Muscle layer of colon (tissue), 2 donors: Measurements from ENCODE around the gene SETBP1.

Experiments
- H3K27ac ChIP-seq: one replicate; pipeline ENCODE4 v1.7.0; 2013; ENCODE audit warnings: low read depth, mild to moderate bottlenecking, low read length, moderate library complexity
- H3K27me3 ChIP-seq, 2 donors: one replicate each; pipeline ENCODE4 v1.7.0; 2013; ENCODE audit warnings: low read length in 2 of 2, mild to moderate bottlenecking in 2 of 2; ENCODE audit not compliant: insufficient read depth in 2 of 2, control insufficient read depth in 1 of 2
- H3K36me3 ChIP-seq: one replicate; pipeline ENCODE4 v1.7.0; 2013; ENCODE audit warnings: mild to moderate bottlenecking, low read length; ENCODE audit not compliant: insufficient read depth
- H3K4me1 ChIP-seq: one replicate; pipeline ENCODE4 v1.7.0; 2013; ENCODE audit warnings: mild to moderate bottlenecking, low read length; ENCODE audit not compliant: insufficient read depth
- H3K4me3 ChIP-seq, 2 donors: one replicate each; pipeline ENCODE4 v1.7.0; 2013; ENCODE audit warnings: low read length in 2 of 2, low read depth in 1 of 2, mild to moderate bottlenecking in 1 of 2, moderate library complexity in 1 of 2
- H3K9ac ChIP-seq: one replicate; pipeline ENCODE4 v1.7.0; 2013; ENCODE audit warnings: low read length
- H3K9me3 ChIP-seq: one replicate; pipeline ENCODE4 v1.7.0; 2013; ENCODE audit warnings: mild to moderate bottlenecking, low read length
- donor health status: abdominal sarcoma.
- donor health status: Adenocarcinoma of cecum.

SETBP1 gene

DNA sequence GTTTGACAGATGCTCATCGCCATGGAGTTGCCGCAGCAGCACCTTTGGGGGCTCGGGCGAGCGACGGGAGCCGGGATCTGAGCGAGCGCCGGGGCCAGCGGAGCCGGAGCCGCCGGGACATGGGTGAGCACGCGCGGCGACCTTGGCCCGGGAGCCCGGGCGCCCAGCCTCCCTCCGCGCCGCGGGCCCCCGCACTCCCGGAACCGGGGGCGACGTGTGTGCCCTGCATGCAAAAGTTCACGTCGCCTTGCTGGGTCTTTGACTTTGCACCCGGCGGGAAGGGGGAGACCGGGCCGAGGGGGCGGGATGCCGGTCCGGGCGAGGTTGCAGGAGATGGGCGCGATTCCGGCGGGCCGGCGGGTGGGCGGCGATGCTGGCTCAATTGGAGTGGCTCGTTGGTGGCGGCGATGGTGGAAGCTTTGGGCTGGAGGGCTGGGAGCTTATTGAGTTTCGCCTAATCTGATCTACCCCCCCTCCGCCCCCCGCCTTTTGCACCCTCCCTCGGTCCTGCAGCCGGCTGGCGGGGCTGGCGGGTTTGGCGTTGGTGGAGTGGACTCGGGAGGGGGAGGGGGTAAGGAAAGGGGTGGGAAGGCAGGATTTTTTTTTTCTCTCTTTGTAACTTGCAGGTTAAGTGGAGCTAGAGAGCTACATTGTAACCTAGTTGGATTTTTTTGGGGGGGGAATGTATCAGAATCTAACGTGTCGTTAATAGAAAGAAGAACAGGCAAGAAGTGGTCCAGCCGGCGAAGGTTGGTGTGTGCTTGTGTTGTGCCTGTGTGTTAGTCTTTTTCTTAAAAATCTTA lies at the start of gene SETBP1:
Gene SETBP1, plus strand, starts transcription at position 616 of the 803 bp plus-strand sequence. CDS start 20,459 bp downstream, outside the sequence.
- Histone ChIP-seq H3K27ac (peak within 1 kb of the TSS; percentile 87), H3K36me3 (no peaks in the 10 kb centered on the region), H3K9ac (peak within 1 kb of the TSS; percentile 77), H3K9me3 (no peaks in the 10 kb centered on the region), H3K4me3 (peak within 1 kb of the TSS; percentile 82 to 91), H3K27me3 (no peaks in the 10 kb centered on the region), H3K4me1 (peaks cover 22% of the 10 kb centered on the region)

DNA sequence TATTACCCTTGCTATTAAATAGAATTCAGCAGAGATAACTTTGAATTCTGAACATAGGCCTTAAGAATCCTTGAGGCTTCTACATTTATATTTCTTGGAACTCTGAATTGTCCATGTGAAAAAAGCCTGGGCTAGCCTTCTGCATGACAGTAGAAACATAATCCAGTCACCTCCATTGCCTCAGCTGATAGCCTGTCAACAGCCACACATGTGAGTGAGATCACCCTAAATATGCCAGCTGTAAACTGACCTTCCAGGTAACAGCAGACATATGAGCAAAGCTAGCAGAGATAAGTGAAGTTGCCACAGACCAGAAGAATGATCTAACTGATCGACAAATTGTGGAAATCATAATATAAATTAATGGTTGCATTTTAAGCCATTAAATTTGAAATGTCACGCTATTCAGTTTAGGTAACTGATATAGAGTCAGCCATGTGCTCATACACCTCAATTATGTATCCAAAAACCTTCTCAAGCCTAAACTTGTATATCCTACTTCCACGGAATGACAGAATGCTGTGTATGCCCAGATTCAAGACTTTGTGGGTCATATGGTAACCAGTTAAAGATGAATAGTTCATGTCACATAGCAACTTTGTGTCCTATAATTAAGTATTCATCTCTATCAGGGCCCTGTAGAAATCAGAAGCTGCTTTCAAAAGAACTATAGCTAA lies 48.1 kb upstream of the SETBP1 start:
- H3K36me3 ChIP-seq = no peaks in the 10 kb centered on the region
- H3K9ac ChIP-seq = no peak overlapping the region
- no peak overlapping the region for H3K4me3 ChIP-seq
- no peaks in the 10 kb centered on the region for H3K4me1 ChIP-seq
- no peaks in the 10 kb centered on the region for H3K9me3 ChIP-seq
- H3K27ac ChIP-seq = no peak overlapping the region
- no peaks in the 10 kb centered on the region for H3K27me3 ChIP-seq

- no peaks in the 10 kb centered on the region for H3K36me3 ChIP-seq
- no peak overlapping the region for H3K9ac ChIP-seq
- no peaks in the 10 kb centered on the region for H3K27me3 ChIP-seq
- H3K9me3 ChIP-seq = no peaks in the 10 kb centered on the region
- H3K4me3 ChIP-seq = no peak overlapping the region
- no peaks in the 10 kb centered on the region for H3K4me1 ChIP-seq
- no peak overlapping the region for H3K27ac ChIP-seq
Observed at GRCh38 chr18:44635546-44635945, 45.1 kb upstream of the SETBP1 start.

DNA sequence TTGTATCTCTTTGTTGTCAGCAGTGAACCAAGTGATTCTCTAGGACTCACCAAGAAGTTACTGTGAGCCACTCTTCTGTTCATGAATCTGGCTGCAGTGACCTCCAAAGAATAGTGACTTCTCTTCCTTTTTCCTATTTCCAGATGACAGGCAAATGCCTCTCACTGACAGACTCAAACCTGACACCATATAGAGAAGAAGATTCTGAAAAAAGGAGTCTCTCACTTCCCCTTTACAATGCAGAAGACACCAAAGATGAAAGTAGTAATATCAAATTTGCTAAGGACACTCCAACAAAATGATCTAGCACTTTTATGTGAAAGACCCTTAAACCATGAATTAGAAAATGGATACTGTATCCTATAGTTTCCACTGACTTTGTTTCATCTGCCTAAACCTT lies 44.4 kb upstream of the SETBP1 start:
- Histone ChIP-seq H3K27ac (no peak overlapping the region), H3K27me3 (no peaks in the 10 kb centered on the region), H3K9me3 (no peaks in the 10 kb centered on the region), H3K36me3 (no peaks in the 10 kb centered on the region), H3K4me1 (no peaks in the 10 kb centered on the region), H3K9ac (no peak overlapping the region), H3K4me3 (no peak overlapping the region)

GRCh38 chr18:44637210-44638033 lies 43.3 kb upstream of the SETBP1 start:
- Histone ChIP-seq H3K27me3 (no peaks in the 10 kb centered on the region), H3K36me3 (no peaks in the 10 kb centered on the region), H3K27ac (no peak overlapping the region), H3K9ac (no peak overlapping the region), H3K9me3 (no peaks in the 10 kb centered on the region), H3K4me1 (peaks cover 3% of the 10 kb centered on the region), H3K4me3 (no peak overlapping the region)

DNA sequence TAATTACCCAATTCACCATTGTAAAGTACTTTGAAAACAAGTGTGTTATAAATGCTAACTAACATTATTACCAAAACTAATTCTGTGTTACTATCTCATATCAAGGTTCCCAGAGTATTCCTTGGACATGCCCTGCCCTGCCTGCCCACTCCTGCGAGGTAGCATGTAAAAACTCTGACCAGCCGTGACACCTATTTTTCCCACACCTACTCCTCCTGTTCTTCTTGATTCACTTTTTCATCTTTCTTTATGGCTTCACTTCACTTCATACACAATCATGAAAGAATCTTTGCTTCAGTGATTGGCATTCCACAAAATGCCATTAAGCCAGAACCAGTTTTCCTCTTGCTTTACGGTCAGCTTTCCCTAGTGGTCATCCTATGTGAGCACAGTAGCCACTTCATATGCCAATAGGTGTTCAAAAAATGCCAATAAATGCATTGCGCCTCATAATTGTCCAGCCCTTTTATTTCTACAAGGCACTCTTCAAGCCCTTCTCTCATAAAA lies 42.6 kb upstream of the SETBP1 start:
- Histone ChIP-seq H3K27me3 (no peaks in the 10 kb centered on the region), H3K4me1 (peaks cover 9% of the 10 kb centered on the region), H3K36me3 (no peaks in the 10 kb centered on the region), H3K9ac (no peak overlapping the region), H3K9me3 (no peaks in the 10 kb centered on the region), H3K4me3 (no peak overlapping the region), H3K27ac (no peak overlapping the region)

- no peaks in the 10 kb centered on the region for H3K36me3 ChIP-seq
- no peak overlapping the region for H3K9ac ChIP-seq
- H3K27me3 ChIP-seq = no peaks in the 10 kb centered on the region
- H3K4me3 ChIP-seq = no peak overlapping the region
- peaks cover 9% of the 10 kb centered on the region for H3K4me1 ChIP-seq
- no peaks in the 10 kb centered on the region for H3K9me3 ChIP-seq
- H3K27ac ChIP-seq = no peak overlapping the region
Observed at GRCh38 chr18:44638811-44639210, 41.9 kb upstream of the SETBP1 start.

DNA sequence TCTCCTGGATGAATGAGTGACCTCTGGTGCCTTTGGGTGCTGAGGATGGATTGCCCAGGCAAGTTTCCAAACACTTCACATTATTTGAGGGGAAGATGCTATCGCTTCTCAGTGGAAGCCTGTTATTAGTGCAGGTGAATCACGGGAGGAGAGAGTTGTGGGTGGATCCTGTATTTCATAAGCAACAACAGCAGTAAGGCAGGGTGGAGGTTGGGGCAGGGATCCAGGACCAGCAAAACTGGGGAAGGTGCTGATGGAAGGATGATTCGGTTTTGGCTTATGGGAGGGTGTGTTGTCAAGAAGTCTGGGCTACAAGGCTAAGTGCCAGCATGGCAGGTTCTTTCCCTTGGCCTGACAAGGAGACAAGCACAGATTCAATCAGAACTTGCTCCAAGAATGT lies 37.7 kb upstream of the SETBP1 start:
- H3K9ac ChIP-seq = no peak overlapping the region
- no peak overlapping the region for H3K27ac ChIP-seq
- H3K9me3 ChIP-seq = no peaks in the 10 kb centered on the region
- no peaks in the 10 kb centered on the region for H3K36me3 ChIP-seq
- H3K4me1 ChIP-seq = peaks cover 9% of the 10 kb centered on the region
- no peak overlapping the region for H3K4me3 ChIP-seq
- no peaks in the 10 kb centered on the region for H3K27me3 ChIP-seq

DNA sequence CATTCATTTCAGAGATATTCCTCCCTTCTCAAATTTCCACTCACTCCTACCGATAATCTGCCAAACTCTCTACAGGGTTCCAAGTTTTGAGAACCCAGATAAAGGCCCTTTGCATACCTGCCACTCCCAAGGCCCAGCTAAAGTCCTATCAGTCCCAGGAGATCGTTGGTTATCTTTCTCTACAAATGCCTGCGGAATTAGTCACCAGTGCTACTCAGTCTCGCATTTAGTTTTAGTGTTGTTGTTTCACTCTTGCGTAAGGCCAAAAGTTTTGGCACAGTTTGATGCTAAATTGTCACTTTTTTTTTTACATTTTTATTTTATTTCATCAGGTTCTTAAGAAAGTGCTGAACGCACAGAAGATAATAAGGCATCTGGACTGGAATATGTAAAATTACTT lies 29.2 kb upstream of the SETBP1 start:
- Histone ChIP-seq H3K4me3 (no peak overlapping the region), H3K9ac (no peak overlapping the region), H3K9me3 (no peaks in the 10 kb centered on the region), H3K27me3 (no peaks in the 10 kb centered on the region), H3K27ac (no peak overlapping the region), H3K36me3 (no peaks in the 10 kb centered on the region), H3K4me1 (peaks cover 18% of the 10 kb centered on the region)

DNA sequence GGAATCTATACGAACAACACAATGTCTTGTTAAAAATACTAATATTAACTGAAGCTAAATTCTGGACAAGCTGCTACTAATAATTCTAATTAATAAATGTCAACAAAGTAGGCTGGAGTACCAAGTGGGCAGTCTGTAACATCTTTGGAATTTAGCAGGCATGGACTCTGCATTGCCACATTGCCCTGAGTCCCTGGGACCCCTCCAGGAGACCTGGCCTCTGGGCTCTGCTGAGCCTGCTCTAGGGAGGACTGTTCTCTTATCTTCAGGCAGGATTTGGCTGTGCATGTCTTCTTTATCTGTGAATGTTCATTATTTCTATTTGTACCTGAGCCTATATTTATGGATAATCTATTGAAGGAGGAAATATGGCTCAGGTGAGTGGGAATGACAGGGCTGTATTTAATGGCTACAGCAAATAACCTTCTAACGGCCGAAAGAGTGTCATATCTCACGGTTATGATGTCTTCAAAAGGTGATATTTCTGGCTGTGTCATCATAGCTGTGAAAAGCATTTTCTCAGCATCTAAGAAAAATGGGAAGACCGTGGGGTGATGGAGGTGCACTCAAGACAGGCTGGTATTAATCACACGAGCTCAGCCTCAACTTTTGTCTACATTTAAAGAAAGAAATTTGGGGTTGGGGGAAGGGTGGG lies 28.6 kb upstream of the SETBP1 start:
- Histone ChIP-seq H3K27me3 (no peaks in the 10 kb centered on the region), H3K36me3 (no peaks in the 10 kb centered on the region), H3K4me3 (no peak overlapping the region), H3K27ac (no peak overlapping the region), H3K4me1 (peaks cover 18% of the 10 kb centered on the region), H3K9me3 (no peaks in the 10 kb centered on the region), H3K9ac (no peak overlapping the region)

DNA sequence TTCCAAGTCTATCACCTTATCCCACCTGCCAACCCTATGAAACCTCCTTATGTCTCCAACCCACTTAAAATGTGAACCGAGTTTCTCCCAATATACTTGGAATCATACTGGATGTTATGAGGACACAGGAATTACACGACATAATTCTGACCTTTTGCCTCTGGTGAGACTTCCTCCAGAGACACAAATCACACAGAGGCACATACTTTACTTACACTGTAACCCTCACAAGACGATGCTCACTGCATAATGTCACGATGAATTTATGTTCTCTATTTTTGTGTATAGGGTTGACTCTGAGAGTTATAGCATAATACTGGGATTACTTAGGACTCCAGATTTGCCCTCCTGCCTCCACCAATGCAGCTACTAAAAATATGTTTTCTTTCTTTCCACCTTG lies 28.0 kb upstream of the SETBP1 start:
- H3K9me3 ChIP-seq = no peaks in the 10 kb centered on the region
- H3K27ac ChIP-seq = no peak overlapping the region
- H3K4me1 ChIP-seq = peaks cover 18% of the 10 kb centered on the region
- H3K36me3 ChIP-seq = no peaks in the 10 kb centered on the region
- H3K4me3 ChIP-seq = no peak overlapping the region
- no peaks in the 10 kb centered on the region for H3K27me3 ChIP-seq
- no peak overlapping the region for H3K9ac ChIP-seq
